ENCODE results near the gene APLN. TPM values are rescaled to one million over a fixed set of nuclear protein-coding genes. Genes with fewer than 3 reads are reported as not detected.

The APLN gene
- total and polyA plus RNA-seq, 2 donors (not counting 1 experiment from before 2014, with no cell fraction given): 0.17 to 2.4 TPM

- TF ChIP-seq EZH2 (IDR thresholded peaks at IDR 0.05; ENCODE audit: low read length, missing control alignments): no peak
- TF ChIP-seq, protein P1, sequence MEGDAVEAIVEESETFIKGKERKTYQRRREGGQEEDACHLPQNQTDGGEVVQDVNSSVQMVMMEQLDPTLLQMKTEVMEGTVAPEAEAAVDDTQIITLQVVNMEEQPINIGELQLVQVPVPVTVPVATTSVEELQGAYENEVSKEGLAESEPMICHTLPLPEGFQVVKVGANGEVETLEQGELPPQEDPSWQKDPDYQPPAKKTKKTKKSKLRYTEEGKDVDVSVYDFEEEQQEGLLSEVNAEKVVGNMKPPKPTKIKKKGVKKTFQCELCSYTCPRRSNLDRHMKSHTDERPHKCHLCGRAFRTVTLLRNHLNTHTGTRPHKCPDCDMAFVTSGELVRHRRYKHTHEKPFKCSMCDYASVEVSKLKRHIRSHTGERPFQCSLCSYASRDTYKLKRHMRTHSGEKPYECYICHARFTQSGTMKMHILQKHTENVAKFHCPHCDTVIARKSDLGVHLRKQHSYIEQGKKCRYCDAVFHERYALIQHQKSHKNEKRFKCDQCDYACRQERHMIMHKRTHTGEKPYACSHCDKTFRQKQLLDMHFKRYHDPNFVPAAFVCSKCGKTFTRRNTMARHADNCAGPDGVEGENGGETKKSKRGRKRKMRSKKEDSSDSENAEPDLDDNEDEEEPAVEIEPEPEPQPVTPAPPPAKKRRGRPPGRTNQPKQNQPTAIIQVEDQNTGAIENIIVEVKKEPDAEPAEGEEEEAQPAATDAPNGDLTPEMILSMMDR (conservative IDR thresholded peaks at IDR 0.05 in 1 of 2, IDR thresholded peaks at IDR 0.05 in 1 of 2; ENCODE audit: low read depth in 1 of 2, low read length in 2 of 2): no peak
- no peak overlapping the region for H2AFZ ChIP-seq (ENCODE audit: low read length)
- no peaks in the 10 kb centered on the region for H3K9me3 ChIP-seq (ENCODE audit: control insufficient read depth, insufficient read depth, low read depth, low read length)
- no peaks in the 10 kb centered on the region for H4K20me1 ChIP-seq (ENCODE audit: control insufficient read depth, extremely low read depth, insufficient read depth, low read length)
- DNase-seq (ENCODE audit: low read depth in 2 of 2): no peak
- no peak overlapping the region for H3K4me3 ChIP-seq (replicated peaks in 1 of 4; ENCODE audit: control extremely low read depth in 1 of 4, insufficient read depth in 1 of 4, low read depth in 3 of 4, low read length in 4 of 4)
- H3K79me2 ChIP-seq (ENCODE audit: control insufficient read depth, insufficient read depth, low read length): no peaks in the 10 kb centered on the region
- H3K27me3 ChIP-seq (ENCODE audit: control insufficient read depth, insufficient read depth, low read length): no peaks in the 10 kb centered on the region
- H3K9ac ChIP-seq (ENCODE audit: insufficient read depth, low read length): no peak overlapping the region
- no peak overlapping the region for H3K27ac ChIP-seq (ENCODE audit: insufficient read depth, low read length)
- H3K36me3 ChIP-seq (ENCODE audit: control insufficient read depth, insufficient read depth, low read length): no peaks in the 10 kb centered on the region
- no peaks in the 10 kb centered on the region for H3K4me1 ChIP-seq (ENCODE audit: control insufficient read depth, extremely low read depth, insufficient read depth, low read length)
- no peak overlapping the region for H3K4me2 ChIP-seq (ENCODE audit: extremely low read depth, insufficient read depth, low read length)
These were observed 22.9 kb downstream of the APLN start for GRCh38 chrX:129631849-129632248.

DNA sequence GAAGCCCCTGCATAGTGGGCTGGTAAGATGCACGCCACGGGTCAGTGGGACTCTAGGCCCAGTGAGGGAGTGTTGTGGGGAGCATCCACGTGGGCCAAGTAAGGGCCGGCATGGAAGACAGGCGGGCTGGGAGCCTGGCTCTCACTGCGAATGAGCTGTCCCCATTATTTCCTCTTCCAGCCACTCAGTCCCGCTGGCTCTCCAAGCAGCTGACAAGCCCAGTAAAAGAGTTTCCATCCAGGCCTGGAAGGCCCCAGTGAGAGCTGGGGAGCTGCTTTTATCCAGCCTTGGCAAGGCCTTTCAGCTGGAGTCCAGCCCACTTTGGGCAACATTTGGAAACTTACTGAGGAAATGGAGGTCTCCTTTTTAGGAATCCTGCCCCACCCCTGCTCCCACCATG is 24.9 kb downstream of the APLN start:
- Histone ChIP-seq H3K9ac (ENCODE audit: insufficient read depth, low read length) (no peak overlapping the region), H3K36me3 (ENCODE audit: control insufficient read depth, insufficient read depth, low read length) (no peaks in the 10 kb centered on the region), H3K4me3 (replicated peaks in 1 of 4; ENCODE audit: control extremely low read depth in 1 of 4, insufficient read depth in 1 of 4, low read depth in 3 of 4, low read length in 4 of 4) (no peak overlapping the region), H3K4me1 (ENCODE audit: control insufficient read depth, extremely low read depth, insufficient read depth, low read length) (no peaks in the 10 kb centered on the region), H3K27me3 (ENCODE audit: control insufficient read depth, insufficient read depth, low read length) (no peaks in the 10 kb centered on the region), H2AFZ (ENCODE audit: low read length) (no peak overlapping the region), H3K27ac (ENCODE audit: insufficient read depth, low read length) (no peak overlapping the region), H3K9me3 (ENCODE audit: control insufficient read depth, insufficient read depth, low read depth, low read length) (no peaks in the 10 kb centered on the region), H3K79me2 (ENCODE audit: control insufficient read depth, insufficient read depth, low read length) (no peaks in the 10 kb centered on the region), H3K4me2 (ENCODE audit: extremely low read depth, insufficient read depth, low read length) (no peak overlapping the region), H4K20me1 (ENCODE audit: control insufficient read depth, extremely low read depth, insufficient read depth, low read length) (no peaks in the 10 kb centered on the region)
- TF ChIP-seq, protein P1 (conservative IDR thresholded peaks at IDR 0.05 in 1 of 2, IDR thresholded peaks at IDR 0.05 in 1 of 2; ENCODE audit: low read depth in 1 of 2, low read length in 2 of 2): no peak
- TF ChIP-seq EZH2 (IDR thresholded peaks at IDR 0.05; ENCODE audit: low read length, missing control alignments): no peak
- no peak for DNase-seq (ENCODE audit: low read depth in 2 of 2)

- no peak overlapping the region for H3K4me2 ChIP-seq (ENCODE audit: extremely low read depth, insufficient read depth, low read length)
- no peaks in the 10 kb centered on the region for H3K79me2 ChIP-seq (ENCODE audit: control insufficient read depth, insufficient read depth, low read length)
- H4K20me1 ChIP-seq (ENCODE audit: control insufficient read depth, extremely low read depth, insufficient read depth, low read length): no peaks in the 10 kb centered on the region
These were observed 28.7 kb downstream of the APLN start for GRCh38 chrX:129626026-129626425.

More at GRCh38 chrX:129626026-129626425, 28.7 kb downstream of the APLN start:
- Histone ChIP-seq H3K9me3 (ENCODE audit: control insufficient read depth, insufficient read depth, low read depth, low read length) (no peaks in the 10 kb centered on the region), H2AFZ (ENCODE audit: low read length) (no peak overlapping the region), H3K36me3 (ENCODE audit: control insufficient read depth, insufficient read depth, low read length) (no peaks in the 10 kb centered on the region), H3K9ac (ENCODE audit: insufficient read depth, low read length) (no peak overlapping the region), H3K27me3 (ENCODE audit: control insufficient read depth, insufficient read depth, low read length) (no peaks in the 10 kb centered on the region), H3K4me1 (ENCODE audit: control insufficient read depth, extremely low read depth, insufficient read depth, low read length) (no peaks in the 10 kb centered on the region), H3K4me3 (replicated peaks in 1 of 4; ENCODE audit: control extremely low read depth in 1 of 4, insufficient read depth in 1 of 4, low read depth in 3 of 4, low read length in 4 of 4) (no peak overlapping the region), H3K27ac (ENCODE audit: insufficient read depth, low read length) (no peak overlapping the region)
- TF ChIP-seq, protein P1 (conservative IDR thresholded peaks at IDR 0.05 in 1 of 2, IDR thresholded peaks at IDR 0.05 in 1 of 2; ENCODE audit: low read depth in 1 of 2, low read length in 2 of 2): no peak
- TF ChIP-seq EZH2 (IDR thresholded peaks at IDR 0.05; ENCODE audit: low read length, missing control alignments): no peak
- peak in 1 of 2 donors; percentile 25 for DNase-seq (ENCODE audit: low read depth in 2 of 2)

Measured in fibroblast of lung (primary cell).